GM20000 (cell line): ENCODE results near the gene ASTN2.

Source experiments
- DNase-seq: peaks from one replicate; pipeline ENCODE4 v3.0.0; 2012; ENCODE audit warnings: low spot score
- CTCF ChIP-seq: IDR thresholded peaks from 2 replicates; pipeline ENCODE4 v1.5.1; 2012; ENCODE audit warnings: mild to moderate bottlenecking, control low read depth; ENCODE audit errors: extremely low read depth, missing control alignments

ASTN2 gene

GRCh38 chr9:116700279-116700678 lies 714.6 kb downstream of the ASTN2 start:
- DNase-seq = no peak
- no peak for TF ChIP-seq CTCF

DNA sequence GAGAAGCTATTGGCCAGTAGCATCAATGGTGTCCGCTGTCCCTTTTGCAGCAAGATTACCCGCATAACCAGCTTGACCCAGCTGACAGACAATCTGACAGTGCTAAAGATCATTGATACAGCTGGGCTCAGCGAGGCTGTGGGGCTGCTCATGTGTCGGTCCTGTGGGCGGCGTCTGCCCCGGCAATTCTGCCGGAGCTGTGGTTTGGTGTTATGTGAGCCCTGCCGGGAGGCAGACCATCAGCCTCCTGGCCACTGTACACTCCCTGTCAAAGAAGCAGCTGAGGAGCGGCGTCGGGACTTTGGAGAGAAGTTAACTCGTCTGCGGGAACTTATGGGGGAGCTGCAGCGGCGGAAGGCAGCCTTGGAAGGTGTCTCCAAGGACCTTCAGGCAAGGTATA lies 717.0 kb downstream of the ASTN2 start:
- no peak for DNase-seq
- TF ChIP-seq CTCF = no peak

DNA sequence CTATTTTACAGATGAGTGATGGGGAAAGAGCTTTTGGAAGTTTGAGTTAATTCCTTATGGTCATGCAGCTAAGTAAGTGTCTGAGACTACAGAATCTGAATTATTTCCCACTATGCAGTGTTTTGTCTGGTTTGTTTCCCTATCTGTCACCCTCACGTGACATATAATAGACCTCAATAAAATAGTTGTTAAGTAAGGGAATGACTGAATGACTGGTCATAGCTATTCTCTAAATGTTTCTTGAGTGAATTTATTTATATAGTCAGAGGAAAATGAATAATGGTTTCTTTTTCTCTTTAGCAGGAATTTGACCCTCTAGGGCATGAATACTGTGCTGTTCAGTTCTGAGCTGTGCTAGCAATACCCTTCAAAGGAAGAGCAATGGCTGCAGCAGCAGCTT lies 717.5 kb downstream of the ASTN2 start:
- no peak for TF ChIP-seq CTCF
- DNase-seq = no peak

DNA sequence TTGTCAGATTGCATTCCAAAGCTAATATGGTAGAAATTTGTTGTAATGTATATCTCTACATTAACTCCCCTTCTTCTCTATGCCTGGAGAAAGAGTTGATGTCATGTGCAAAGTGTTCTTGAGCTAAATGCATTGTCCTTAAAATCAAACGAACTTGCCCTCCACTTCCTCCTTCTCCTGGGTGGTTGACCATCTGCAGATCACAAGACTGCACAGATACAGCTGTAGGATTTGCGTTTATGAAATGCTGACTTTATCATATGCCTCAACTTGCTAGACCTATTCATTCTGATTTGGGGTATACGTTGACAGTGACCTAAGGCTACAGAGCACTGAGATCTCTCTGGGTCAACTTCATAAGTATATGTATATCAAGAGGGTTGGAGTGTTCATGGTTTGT lies 719.4 kb downstream of the ASTN2 start:
- no peak for TF ChIP-seq CTCF
- DNase-seq = no peak

DNA sequence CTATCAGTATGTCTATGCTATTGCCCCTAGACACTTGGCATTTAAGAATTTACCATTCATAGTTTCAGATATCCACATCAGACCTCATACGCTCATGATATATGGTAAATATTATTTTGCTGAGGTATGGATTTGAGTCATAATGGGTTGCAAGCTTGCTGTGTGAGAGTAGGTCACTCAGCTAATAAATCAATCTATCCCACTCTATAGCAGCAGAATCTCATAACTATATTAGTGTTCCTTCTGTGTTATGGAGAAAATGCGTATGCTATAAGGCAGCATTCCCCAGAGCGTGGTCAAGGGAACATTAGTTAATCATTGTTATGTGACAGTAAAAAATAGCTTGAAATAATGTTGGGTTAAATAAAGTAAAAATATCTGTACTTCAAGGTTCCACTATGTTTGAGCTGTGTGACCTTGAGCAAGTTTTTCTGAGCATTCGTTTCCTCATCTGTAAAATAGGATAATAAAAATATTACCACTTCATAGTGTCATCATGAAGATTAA lies 720.0 kb downstream of the ASTN2 start:
- TF ChIP-seq CTCF = no peak
- DNase-seq = no peak

- TF ChIP-seq CTCF = no peak
- no peak for DNase-seq
These were observed 721.6 kb downstream of the ASTN2 start for GRCh38 chr9:116693233-116693731.

DNA sequence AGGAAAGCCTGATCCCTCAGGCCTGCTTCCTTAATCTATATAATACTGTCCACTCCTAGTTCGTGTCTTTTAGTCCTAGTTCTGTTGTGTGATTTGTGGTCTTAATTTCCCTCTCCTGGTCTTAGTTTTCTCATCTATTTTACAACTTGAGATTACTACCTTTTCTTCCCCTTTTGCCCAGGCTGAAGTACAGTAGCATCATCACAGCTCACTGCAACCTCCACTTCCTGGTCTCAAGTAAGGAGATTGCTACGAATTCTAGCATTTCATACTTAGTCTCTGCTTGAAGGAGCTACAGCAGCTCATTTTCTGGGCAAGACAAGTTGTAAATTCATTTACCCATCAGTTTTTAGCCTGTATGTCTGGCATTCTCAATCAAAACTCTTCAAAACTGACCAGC lies 722.2 kb downstream of the ASTN2 start:
- TF ChIP-seq CTCF = no peak
- no peak for DNase-seq
